Spleen (tissue), 11 donors: ENCODE data around the gene RIMKLA. TPM values are rescaled to one million over a fixed set of nuclear protein-coding genes. Genes with fewer than 3 reads are reported as not detected.

Source experiments
- DNase-seq: peaks from one replicate; pipeline ENCODE4 v3.0.0-alpha.2; 2020
- H3K27ac ChIP-seq, 8 donors: fragments of 200-600 bp; sonication (generic) in 7 of 8; 1 replicate in 4 of 8; 2 replicates in 4 of 8; pipeline versions ENCODE4 v1.5.0 to v1.8.0; 2016 to 2021; ENCODE audit warnings: inconsistent platforms in 4 of 8, mild to moderate bottlenecking in 4 of 8, moderate library complexity in 1 of 8
- H3K27me3 ChIP-seq, 7 donors: fragments of 200-600 bp; sonication (generic) in 6 of 7; replicated peaks in 1 of 7; 1 replicate in 4 of 7; 2 replicates in 3 of 7; pipeline versions ENCODE4 v1.5.0 to v1.8.0; 2016 to 2021; ENCODE audit warnings: inconsistent platforms in 3 of 7, mild to moderate bottlenecking in 1 of 7
- H3K36me3 ChIP-seq, 6 donors: fragments of 200-600 bp; sonication (generic) in 5 of 6; 1 replicate in 4 of 6; 2 replicates in 2 of 6; pipeline versions ENCODE4 v1.5.0 to v1.8.0; 2016 to 2021; ENCODE audit warnings: inconsistent platforms in 2 of 6
- H3K4me1 ChIP-seq, 6 donors: fragments of 200-600 bp; sonication (generic) in 5 of 6; 1 replicate in 3 of 6; 2 replicates in 3 of 6; pipeline versions ENCODE4 v1.5.0 to v1.8.0; 2016 to 2021; ENCODE audit warnings: inconsistent platforms in 3 of 6
- H3K4me3 ChIP-seq, 8 donors: fragments of 200-600 bp; sonication (generic) in 7 of 8; 1 replicate in 4 of 8; 2 replicates in 4 of 8; pipeline versions ENCODE4 v1.5.0 to v1.8.0; 2016 to 2021; ENCODE audit warnings: inconsistent platforms in 4 of 8, mild to moderate bottlenecking in 4 of 8, moderate library complexity in 2 of 8
- H3K9me3 ChIP-seq, 8 donors: fragments of 200-600 bp; sonication (generic) in 7 of 8; 1 replicate in 4 of 8; 2 replicates in 4 of 8; pipeline versions ENCODE4 v1.5.0 to v1.8.0; 2016 to 2021; ENCODE audit warnings: inconsistent platforms in 4 of 8
- CTCF ChIP-seq, 11 experiments: fragments of 200-600 bp in 7 of 11; fragments of 450-650 bp in 4 of 11; sonication (generic) in 4 of 11; IDR thresholded peaks in 8 of 11; conservative IDR thresholded peaks in 3 of 11; 1 replicate in 7 of 11; 2 replicates in 4 of 11; pipeline versions ENCODE4 v1.4.0 to v1.8.0; 2016 to 2021; ENCODE audit warnings: antibody characterized with exemption in 11 of 11, inconsistent platforms in 4 of 11, mild to moderate bottlenecking in 1 of 11
- POLR2A ChIP-seq, 3 donors: fragments of 450-650 bp; IDR thresholded peaks; one replicate each; pipeline ENCODE4 v1.5.1; 2017; ENCODE audit warnings: antibody characterized with exemption in 3 of 3, mild to moderate bottlenecking in 1 of 3
- POLR2AphosphoS5 ChIP-seq, 3 donors: sonication (generic); formaldehyde crosslinking; IDR thresholded peaks; one replicate each; pipeline ENCODE4 v1.5.1; 2017; ENCODE audit warnings: antibody characterized with exemption in 3 of 3
- whole genome bisulfite sequencing, 5 donors: extraction: QIAGEN DNeasy Blood & Tissue Kit in 3 of 5; methylation state at CpG; one replicate each; pipeline versions ENCODE4 v1.1.5 to v1.1.7; 2013 to 2018; 5-methylcytosine and 5-hydroxymethylcytosine counted together
- intact Hi-C: fragments of 100-400 bp; cut with DNase I; formaldehyde crosslinking; loops from one replicate; pipeline ENCODE4 v1.15.0; 2023; ENCODE audit warnings: low total_unique reads
- polyA plus RNA-seq, 3 donors: library from polyadenylated mRNA; stranded (reverse); fragments of 200-250 nt; gene quantifications; one replicate each; pipeline ENCODE4 v1.2.1, GENCODE V29; 2013
- total RNA-seq, 7 donors: library from RNA; depleted of rRNA in 3 of 7; stranded (reverse); fragments of >200 nt in 3 of 7; fragmentation: NEBNext Ultra II Directional in 4 of 7; extraction: Animal tissue kit (Norgen Biotek cat#: 25700) in 4 of 7; gene quantifications; one replicate each; pipeline versions ENCODE4 v1.1.0 to v1.2.1, GENCODE V29; 2016 to 2021
- donor health status: healthy with polysubstance abuse.
- donor health status: DM: no; HTN: no; CAD: no; lungs with moderate emphysema.
- donor health status: DM: no; HTN: no; CAD: no.
- donor health status: Bipolar disorder and iron deficiency.
- donor health status: healthy.
- donor health status: DM: no; HTN: no; CAD: no.
- donor health status: DM: yes; HTN: yes; CAD: no.

RIMKLA gene
- total and polyA plus RNA-seq, 10 donors: 0.06 to 1.4 (median 0.28) TPM

- intact Hi-C loops: no loop called here
- Histone ChIP-seq H3K27me3 (no peaks in the 10 kb centered on the region), H3K4me3 (no peak overlapping the region), H3K36me3 (peaks cover 0 to 51% (median 33%) of the 10 kb centered on the region in 6 donors), H3K4me1 (peaks cover 22 to 77% (median 45%) of the 10 kb centered on the region in 6 donors), H3K9me3 (no peaks in the 10 kb centered on the region), H3K27ac (no peak overlapping the region)
- 87 to 100% (median 94%) methylated on average over 2 of the region's 2 CpGs for WGBS, 5 donors
- TF ChIP-seq POLR2A (IDR thresholded peaks at IDR 0.05) (no peak), CTCF (IDR thresholded peaks at IDR 0.05 in 8 of 11, conservative IDR thresholded peaks at IDR 0.05 in 3 of 11) (no peak), POLR2AphosphoS5 (IDR thresholded peaks at IDR 0.05) (no peak)
- DNase-seq: no peak
Measured at GRCh38 chr1:42461196-42461595, 80.6 kb downstream of the RIMKLA start.

- TF ChIP-seq POLR2AphosphoS5 (IDR thresholded peaks at IDR 0.05) (peak; percentile 89 to 91 (median 89)), CTCF (IDR thresholded peaks at IDR 0.05 in 8 of 11, conservative IDR thresholded peaks at IDR 0.05 in 3 of 11) (peak in 1 of 11 experiments; percentile 12), POLR2A (IDR thresholded peaks at IDR 0.05) (no peak)
- peak within 1 kb of the TSS in 5 of 8 donors; percentile 34 to 65 (median 53) for H3K27ac ChIP-seq
- no peaks in the 10 kb centered on the region for H3K27me3 ChIP-seq
- peaks cover 10 to 63% (median 31%) of the 10 kb centered on the region in 6 donors for H3K4me1 ChIP-seq
- DNase-seq: peak; percentile 98
- WGBS, 5 donors: 2 to 4% (median 3%) methylated on average over 35 to 59 of the region's 59 CpGs
- intact Hi-C loops: no loop called here
- no peaks in the 10 kb centered on the region for H3K9me3 ChIP-seq
- peaks cover 0 to 42% (median 28%) of the 10 kb centered on the region in 6 donors for H3K36me3 ChIP-seq
- peak within 1 kb of the TSS; percentile 65 to 96 (median 76) for H3K4me3 ChIP-seq
Measured at GRCh38 chr1:42462828-42463763, 82.5 kb downstream of the RIMKLA start, which contains the start of gene CCDC30. Gene CCDC30, plus strand, starts transcription at chr1:42463286. Its CDS starts 17,266 bp downstream, at chr1:42480552.

GRCh38 chr1:42463921-42464320, 83.3 kb downstream of the RIMKLA start:
- H3K36me3 ChIP-seq: peaks cover 0 to 34% (median 21%) of the 10 kb centered on the region in 6 donors
- no peaks in the 10 kb centered on the region for H3K27me3 ChIP-seq
- 82 to 91% (median 90%) methylated on average over 3 of the region's 3 CpGs for WGBS, 5 donors
- no peak for DNase-seq
- peaks cover 5 to 55% (median 24%) of the 10 kb centered on the region in 6 donors for H3K4me1 ChIP-seq
- H3K9me3 ChIP-seq: no peaks in the 10 kb centered on the region
- peak overlapping the region in 7 of 8 donors; percentile 65 to 96 (median 75) for H3K4me3 ChIP-seq
- peak overlapping the region in 2 of 8 donors; percentile 60 to 65 for H3K27ac ChIP-seq
- TF ChIP-seq CTCF (IDR thresholded peaks at IDR 0.05 in 8 of 11, conservative IDR thresholded peaks at IDR 0.05 in 3 of 11): no peak
- TF ChIP-seq POLR2A (IDR thresholded peaks at IDR 0.05): no peak
- TF ChIP-seq POLR2AphosphoS5 (IDR thresholded peaks at IDR 0.05): no peak
- intact Hi-C loops: no loop called here

- WGBS, 5 donors: 83 to 96% (median 88%) methylated on average over 2 of the region's 2 CpGs
- Histone ChIP-seq H3K27ac (no peak overlapping the region), H3K4me3 (no peak overlapping the region), H3K36me3 (peaks cover 0 to 13% (median 2%) of the 10 kb centered on the region in 6 donors), H3K4me1 (peaks cover 5 to 34% (median 21%) of the 10 kb centered on the region in 6 donors), H3K9me3 (no peaks in the 10 kb centered on the region), H3K27me3 (no peaks in the 10 kb centered on the region)
- no peak for DNase-seq
- TF ChIP-seq CTCF (IDR thresholded peaks at IDR 0.05 in 8 of 11, conservative IDR thresholded peaks at IDR 0.05 in 3 of 11) (no peak), POLR2A (IDR thresholded peaks at IDR 0.05) (no peak), POLR2AphosphoS5 (IDR thresholded peaks at IDR 0.05) (no peak)
- intact Hi-C loops: no loop called here
Measured at GRCh38 chr1:42466030-42466429, 85.4 kb downstream of the RIMKLA start.
